Skeletal muscle satellite cell (primary cell): ENCODE results near the gene EYA4.

Experiments used
- H3K27me3 ChIP-seq: 2 replicates; pipeline ENCODE4 v1.7.0; 2013; ENCODE audit warnings: low read length; ENCODE audit not compliant: control insufficient read depth, insufficient read depth
- H3K36me3 ChIP-seq: 2 replicates; pipeline ENCODE4 v1.7.0; 2013; ENCODE audit warnings: mild to moderate bottlenecking, control low read depth, low read length; ENCODE audit not compliant: insufficient read depth
- H3K4me1 ChIP-seq: 2 replicates; pipeline ENCODE4 v1.7.0; 2013; ENCODE audit warnings: low read length; ENCODE audit not compliant: control insufficient read depth, insufficient read depth
- H3K4me2 ChIP-seq: 2 replicates; pipeline ENCODE4 v1.7.0; 2013; ENCODE audit warnings: mild to moderate bottlenecking, low read length
- H3K4me3 ChIP-seq: 2 replicates; pipeline ENCODE4 v1.7.0; 2013; ENCODE audit warnings: low read length
- H3K9ac ChIP-seq: 2 replicates; pipeline ENCODE4 v1.7.0; 2013; ENCODE audit warnings: mild to moderate bottlenecking, low read depth, low read length, moderate library complexity
- H3K9me3 ChIP-seq: replicated peaks from 2 replicates; pipeline ENCODE4 v1.7.0; 2013; ENCODE audit warnings: mild to moderate bottlenecking, control low read depth, low read length

EYA4 gene

GRCh38 chr6:133504158-133504557 lies 263.0 kb downstream of the EYA4 start:
- H3K9me3 ChIP-seq = no peaks in the 10 kb centered on the region

GRCh38 chr6:133504761-133505160 lies 263.6 kb downstream of the EYA4 start:
- H3K4me2 ChIP-seq = no peak overlapping the region
- no peak overlapping the region for H3K9ac ChIP-seq
- H3K4me3 ChIP-seq = no peak overlapping the region
- no peaks in the 10 kb centered on the region for H3K36me3 ChIP-seq
- no peaks in the 10 kb centered on the region for H3K9me3 ChIP-seq
- H3K27me3 ChIP-seq = no peaks in the 10 kb centered on the region
- peaks cover 42% of the 10 kb centered on the region for H3K4me1 ChIP-seq

More at GRCh38 chr6:133504158-133504557, 263.0 kb downstream of the EYA4 start:
- H3K4me1 ChIP-seq = peaks cover 42% of the 10 kb centered on the region
- no peak overlapping the region for H3K4me3 ChIP-seq
- no peak overlapping the region for H3K4me2 ChIP-seq
- H3K9ac ChIP-seq = no peak overlapping the region
- H3K27me3 ChIP-seq = no peaks in the 10 kb centered on the region
- H3K36me3 ChIP-seq = no peaks in the 10 kb centered on the region

- Histone ChIP-seq H3K4me3 (no peak overlapping the region), H3K9me3 (no peaks in the 10 kb centered on the region), H3K9ac (no peak overlapping the region), H3K4me1 (peaks cover 42% of the 10 kb centered on the region), H3K27me3 (no peaks in the 10 kb centered on the region), H3K4me2 (no peak overlapping the region), H3K36me3 (no peaks in the 10 kb centered on the region)
Observed at GRCh38 chr6:133505681-133506080, 264.5 kb downstream of the EYA4 start.

GRCh38 chr6:133512410-133513016 lies 271.4 kb downstream of the EYA4 start:
- Histone ChIP-seq H3K9me3 (no peaks in the 10 kb centered on the region), H3K9ac (no peak overlapping the region), H3K4me1 (no peaks in the 10 kb centered on the region), H3K27me3 (no peaks in the 10 kb centered on the region), H3K4me3 (no peak overlapping the region), H3K36me3 (no peaks in the 10 kb centered on the region), H3K4me2 (no peak overlapping the region)

GRCh38 chr6:133523816-133524215 lies 282.7 kb downstream of the EYA4 start:
- Histone ChIP-seq H3K36me3 (peaks cover 4% of the 10 kb centered on the region), H3K27me3 (no peaks in the 10 kb centered on the region), H3K4me1 (no peaks in the 10 kb centered on the region), H3K9me3 (no peaks in the 10 kb centered on the region), H3K9ac (no peak overlapping the region), H3K4me2 (no peak overlapping the region), H3K4me3 (no peak overlapping the region)

GRCh38 chr6:133526436-133526835 lies 285.3 kb downstream of the EYA4 start:
- no peaks in the 10 kb centered on the region for H3K9me3 ChIP-seq
- H3K36me3 ChIP-seq = peaks cover 4% of the 10 kb centered on the region
- H3K4me2 ChIP-seq = no peak overlapping the region
- no peaks in the 10 kb centered on the region for H3K27me3 ChIP-seq
- H3K9ac ChIP-seq = no peak overlapping the region
- H3K4me1 ChIP-seq = no peaks in the 10 kb centered on the region
- no peak overlapping the region for H3K4me3 ChIP-seq

- H3K36me3 ChIP-seq = peaks cover 4% of the 10 kb centered on the region
- no peak overlapping the region for H3K9ac ChIP-seq
- H3K4me1 ChIP-seq = no peaks in the 10 kb centered on the region
- no peaks in the 10 kb centered on the region for H3K27me3 ChIP-seq
- H3K4me3 ChIP-seq = no peak overlapping the region
- H3K9me3 ChIP-seq = no peaks in the 10 kb centered on the region
- H3K4me2 ChIP-seq = no peak overlapping the region
Observed at GRCh38 chr6:133528566-133528965, 287.4 kb downstream of the EYA4 start.

- Histone ChIP-seq H3K4me3 (no peak overlapping the region), H3K9me3 (no peaks in the 10 kb centered on the region), H3K4me1 (no peaks in the 10 kb centered on the region), H3K4me2 (no peak overlapping the region), H3K27me3 (no peaks in the 10 kb centered on the region), H3K36me3 (no peaks in the 10 kb centered on the region), H3K9ac (no peak overlapping the region)
Observed at GRCh38 chr6:133532908-133533307, 291.8 kb downstream of the EYA4 start.

GRCh38 chr6:133539502-133540259 lies 298.5 kb downstream of the EYA4 start:
- H3K9me3 ChIP-seq = no peaks in the 10 kb centered on the region
- no peak overlapping the region for H3K9ac ChIP-seq
- no peaks in the 10 kb centered on the region for H3K27me3 ChIP-seq
- H3K4me3 ChIP-seq = no peak overlapping the region
- no peaks in the 10 kb centered on the region for H3K36me3 ChIP-seq
- H3K4me2 ChIP-seq = no peak overlapping the region
- peaks cover 4% of the 10 kb centered on the region for H3K4me1 ChIP-seq

GRCh38 chr6:133540361-133540760 lies 299.2 kb downstream of the EYA4 start:
- Histone ChIP-seq H3K9ac (no peak overlapping the region), H3K27me3 (no peaks in the 10 kb centered on the region), H3K4me1 (peaks cover 4% of the 10 kb centered on the region), H3K36me3 (no peaks in the 10 kb centered on the region), H3K9me3 (no peaks in the 10 kb centered on the region), H3K4me3 (no peak overlapping the region), H3K4me2 (no peak overlapping the region)

GRCh38 chr6:133541040-133541439 lies 299.9 kb downstream of the EYA4 start:
- Histone ChIP-seq H3K9ac (no peak overlapping the region), H3K27me3 (no peaks in the 10 kb centered on the region), H3K4me1 (peaks cover 7% of the 10 kb centered on the region), H3K9me3 (no peaks in the 10 kb centered on the region), H3K4me2 (no peak overlapping the region), H3K36me3 (no peaks in the 10 kb centered on the region), H3K4me3 (no peak overlapping the region)
